ENCODE data around the gene RHOBTB1.

The RHOBTB1 gene

DNA sequence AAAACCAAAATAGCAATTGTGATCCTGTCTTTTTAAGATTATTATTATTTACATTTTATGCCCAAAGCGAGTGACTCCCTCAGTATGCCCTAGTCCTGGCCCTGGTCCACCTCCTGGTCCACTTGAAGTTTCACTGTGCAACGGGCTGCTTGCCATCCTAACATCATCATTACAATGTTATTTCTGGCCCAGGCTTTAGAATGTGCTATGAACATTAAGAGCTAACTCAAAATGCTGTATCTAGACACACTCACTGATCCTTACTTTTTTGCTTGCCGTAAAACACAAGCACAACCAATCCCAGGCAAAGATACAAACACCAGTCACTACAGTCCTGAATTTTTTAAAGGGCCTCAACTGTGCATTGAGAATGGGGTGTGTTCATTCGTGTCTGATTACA, 38.4 kb downstream of the RHOBTB1 start:
- TF ChIP-seq, protein P1, sequence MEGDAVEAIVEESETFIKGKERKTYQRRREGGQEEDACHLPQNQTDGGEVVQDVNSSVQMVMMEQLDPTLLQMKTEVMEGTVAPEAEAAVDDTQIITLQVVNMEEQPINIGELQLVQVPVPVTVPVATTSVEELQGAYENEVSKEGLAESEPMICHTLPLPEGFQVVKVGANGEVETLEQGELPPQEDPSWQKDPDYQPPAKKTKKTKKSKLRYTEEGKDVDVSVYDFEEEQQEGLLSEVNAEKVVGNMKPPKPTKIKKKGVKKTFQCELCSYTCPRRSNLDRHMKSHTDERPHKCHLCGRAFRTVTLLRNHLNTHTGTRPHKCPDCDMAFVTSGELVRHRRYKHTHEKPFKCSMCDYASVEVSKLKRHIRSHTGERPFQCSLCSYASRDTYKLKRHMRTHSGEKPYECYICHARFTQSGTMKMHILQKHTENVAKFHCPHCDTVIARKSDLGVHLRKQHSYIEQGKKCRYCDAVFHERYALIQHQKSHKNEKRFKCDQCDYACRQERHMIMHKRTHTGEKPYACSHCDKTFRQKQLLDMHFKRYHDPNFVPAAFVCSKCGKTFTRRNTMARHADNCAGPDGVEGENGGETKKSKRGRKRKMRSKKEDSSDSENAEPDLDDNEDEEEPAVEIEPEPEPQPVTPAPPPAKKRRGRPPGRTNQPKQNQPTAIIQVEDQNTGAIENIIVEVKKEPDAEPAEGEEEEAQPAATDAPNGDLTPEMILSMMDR (IDR thresholded peaks at IDR 0.05; ENCODE audit: low read depth, low read length), result no peak
- H3K4me1 ChIP-seq, result peaks cover 15% of the 10 kb centered on the region
- DNase-seq, result no peak

DNA sequence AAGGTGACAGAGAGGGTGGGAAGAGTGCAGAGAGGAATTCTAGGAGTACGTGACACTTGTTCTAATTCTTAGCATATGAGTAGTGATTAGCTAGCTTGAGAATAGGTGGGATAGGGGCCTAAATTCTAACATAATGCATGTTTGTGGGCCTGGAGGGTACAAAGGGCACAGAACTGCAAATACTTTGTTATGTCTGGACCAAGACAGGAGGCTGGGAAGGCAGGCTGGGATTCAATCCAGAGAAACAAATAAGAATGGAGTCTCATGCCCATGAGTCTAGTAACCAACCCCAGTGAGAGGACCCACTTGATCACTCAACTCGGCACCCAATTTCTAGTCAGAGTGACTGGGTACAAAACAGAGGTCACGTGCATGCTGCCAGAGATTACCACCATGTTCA, 40.9 kb downstream of the RHOBTB1 start:
- TF ChIP-seq, protein P1 (IDR thresholded peaks at IDR 0.05; ENCODE audit: low read depth, low read length), result no peak
- Histone ChIP-seq H3K36me3 (no peaks in the 10 kb centered on the region), H3K27me3 (no peaks in the 10 kb centered on the region), H3K9me3 (no peaks in the 10 kb centered on the region), H3K4me3 (ENCODE audit: low read depth, low read length) (no peak overlapping the region), H3K4me1 (peaks cover 19% of the 10 kb centered on the region)
- no peak for DNase-seq

More for the DNA sequence above, 38.4 kb downstream of the RHOBTB1 start:
- H3K36me3 ChIP-seq, result no peaks in the 10 kb centered on the region
- no peak overlapping the region for H3K4me3 ChIP-seq (ENCODE audit: low read depth, low read length)
- H3K9me3 ChIP-seq, result no peaks in the 10 kb centered on the region
- H3K27me3 ChIP-seq, result no peaks in the 10 kb centered on the region

DNA sequence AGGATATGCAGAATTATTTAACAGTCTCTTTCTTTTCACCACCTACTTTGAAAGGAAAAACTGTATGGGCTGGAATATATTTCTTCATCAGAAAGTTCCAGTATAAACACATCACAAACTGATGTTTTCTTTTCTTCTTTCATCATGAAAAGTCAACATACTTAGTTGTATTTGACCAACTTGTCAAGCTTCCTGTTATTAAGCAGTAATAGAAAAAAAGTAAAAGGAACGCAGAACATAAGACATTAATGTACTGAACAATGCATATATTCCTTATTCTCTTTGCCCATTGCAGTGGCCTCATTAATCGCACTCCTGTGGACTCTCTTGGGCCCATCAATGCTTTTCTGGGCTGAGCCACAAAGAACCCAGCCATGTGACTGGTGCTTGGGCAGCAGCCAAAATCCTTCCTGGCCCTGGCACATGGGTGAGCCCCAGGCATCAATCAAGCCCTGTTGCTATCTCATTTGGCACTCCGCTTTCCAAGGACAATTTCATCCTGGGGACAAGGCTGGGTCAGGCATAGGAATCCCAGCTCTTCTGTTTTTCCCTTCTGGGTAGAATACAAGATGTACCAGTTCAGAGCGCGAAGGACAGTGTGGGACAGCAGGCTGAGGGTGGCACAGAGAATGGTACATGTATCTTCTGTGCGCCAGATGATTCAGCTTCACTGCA, 42.3 kb downstream of the RHOBTB1 start:
- no peaks in the 10 kb centered on the region for H3K9me3 ChIP-seq
- H3K4me3 ChIP-seq (ENCODE audit: low read depth, low read length), result no peak overlapping the region
- H3K4me1 ChIP-seq, result peaks cover 19% of the 10 kb centered on the region
- no peaks in the 10 kb centered on the region for H3K36me3 ChIP-seq
- no peaks in the 10 kb centered on the region for H3K27me3 ChIP-seq
- TF ChIP-seq, protein P1 (IDR thresholded peaks at IDR 0.05; ENCODE audit: low read depth, low read length), result no peak
- DNase-seq, result peak; percentile 77

DNA sequence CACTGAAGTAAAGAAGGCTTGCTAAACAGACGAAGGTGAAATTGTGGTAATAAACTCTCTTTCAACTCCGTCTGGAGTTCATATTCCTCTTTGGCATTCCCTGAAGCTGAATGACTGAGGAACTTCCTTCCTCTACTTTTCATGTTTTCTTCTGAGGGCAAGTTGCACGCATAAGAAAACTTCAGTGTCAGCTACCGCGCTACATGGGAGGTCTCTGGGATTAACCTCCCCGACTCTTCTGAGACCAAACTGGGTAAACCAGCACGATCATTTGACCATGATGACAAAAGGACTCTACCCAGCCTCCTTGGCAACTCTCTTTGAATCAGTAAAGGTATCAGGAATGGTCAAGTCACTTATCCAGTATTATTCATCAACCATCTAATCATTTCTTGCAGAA, 44.7 kb downstream of the RHOBTB1 start:
- no peaks in the 10 kb centered on the region for H3K36me3 ChIP-seq
- H3K4me1 ChIP-seq, result peaks cover 21% of the 10 kb centered on the region
- no peaks in the 10 kb centered on the region for H3K27me3 ChIP-seq
- no peaks in the 10 kb centered on the region for H3K9me3 ChIP-seq
- H3K4me3 ChIP-seq (ENCODE audit: low read depth, low read length), result no peak overlapping the region
- DNase-seq, result no peak
- TF ChIP-seq, protein P1 (IDR thresholded peaks at IDR 0.05; ENCODE audit: low read depth, low read length), result no peak

DNA sequence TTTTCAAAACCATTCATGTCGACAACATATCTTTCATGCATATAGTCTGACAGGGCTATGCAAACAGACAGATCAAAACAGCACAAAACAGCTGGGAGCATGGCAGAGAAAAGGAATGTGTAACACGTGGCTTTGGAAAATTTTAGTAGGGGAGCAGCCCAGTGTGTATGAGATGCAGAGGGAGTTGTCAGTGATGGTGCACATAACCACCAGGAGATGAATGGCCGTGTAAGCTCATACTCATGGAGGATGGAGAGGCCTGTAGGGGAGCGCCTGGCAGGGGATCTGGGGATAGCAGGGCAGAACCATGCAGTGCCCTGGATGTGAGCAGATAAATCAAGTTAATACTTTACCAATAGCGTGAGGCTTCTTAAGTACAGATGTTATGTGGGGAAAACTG, 45.7 kb downstream of the RHOBTB1 start:
- Histone ChIP-seq H3K36me3 (no peaks in the 10 kb centered on the region), H3K27me3 (no peaks in the 10 kb centered on the region), H3K4me3 (ENCODE audit: low read depth, low read length) (no peak overlapping the region), H3K4me1 (peaks cover 21% of the 10 kb centered on the region), H3K9me3 (no peaks in the 10 kb centered on the region)
- no peak for DNase-seq
- TF ChIP-seq, protein P1 (IDR thresholded peaks at IDR 0.05; ENCODE audit: low read depth, low read length), result no peak

DNA sequence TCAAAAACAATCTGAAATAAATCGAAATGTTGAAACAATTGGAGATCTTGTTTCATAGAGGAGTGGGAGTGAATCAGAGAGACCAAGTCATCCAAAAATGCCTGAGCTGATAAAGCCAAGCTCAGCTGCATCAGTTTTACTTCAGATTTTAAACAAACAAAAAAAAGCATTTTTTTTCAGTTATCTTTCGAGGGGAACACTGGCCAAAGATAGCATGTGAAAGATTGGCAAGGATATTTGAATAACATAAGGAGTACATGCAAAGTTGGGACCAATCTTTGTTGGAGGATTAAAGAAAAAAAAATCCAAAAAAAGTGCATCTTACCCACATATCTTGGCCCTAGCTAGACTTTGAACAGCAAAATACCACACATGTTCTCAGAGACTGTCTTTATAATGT, 47.2 kb downstream of the RHOBTB1 start:
- TF ChIP-seq, protein P1 (IDR thresholded peaks at IDR 0.05; ENCODE audit: low read depth, low read length), result no peak
- Histone ChIP-seq H3K36me3 (no peaks in the 10 kb centered on the region), H3K4me3 (ENCODE audit: low read depth, low read length) (no peak overlapping the region), H3K9me3 (no peaks in the 10 kb centered on the region), H3K27me3 (no peaks in the 10 kb centered on the region), H3K4me1 (peaks cover 17% of the 10 kb centered on the region)
- no peak for DNase-seq

Data from BE2C (cell line).